H1 (cell line): Measurements from ENCODE around the gene BCL2L12. TPM values are rescaled to one million over a fixed set of nuclear protein-coding genes. Genes with fewer than 3 reads are reported as not detected.

Experiments
- CTCF ChIA-PET: fragments of 300-600 bp; sonication (Branson Sonifier 250); formaldehyde crosslinking; loops from one replicate; lab custom pipeline; 2021; ENCODE audit not compliant: partially characterized antibody; lab: Charles Lee
- POLR2A ChIA-PET: fragments of 300-600 bp; sonication (Branson Sonifier 250); formaldehyde crosslinking; loops from one replicate; lab custom pipeline; 2021; ENCODE audit warnings: inconsistent platforms; ENCODE audit not compliant: partially characterized antibody; lab: Charles Lee
- DNase-seq, 2 experiments: peaks; one replicate each; pipeline versions ENCODE4 v3.0.0 to v3.0.0-alpha.2; 2010 to 2022; ENCODE audit warnings: low spot score in 2 of 2, low read depth in 1 of 2, mixed read lengths in 1 of 2
- FAIRE-seq: peaks from 2 replicates; lab custom pipeline; 2011; peaks lifted over from hg19 to GRCh38; lab: Jason Lieb, UNC
- H2AFZ ChIP-seq: 2 replicates; pipeline ENCODE4 v1.8.1; 2012; ENCODE audit warnings: low read length, inconsistent platforms
- H2AK5ac ChIP-seq: 2 replicates; pipeline ENCODE4 v1.6.1; 2013; ENCODE audit warnings: low read depth, low read length
- H2BK120ac ChIP-seq: replicated peaks from 2 replicates; pipeline ENCODE3; 2013; ENCODE audit warnings: low read depth, low read length, inconsistent platforms
- H2BK12ac ChIP-seq: 2 replicates; pipeline ENCODE4 v1.6.1; 2013; ENCODE audit warnings: low read depth, low read length
- H2BK15ac ChIP-seq: 2 replicates; pipeline ENCODE4 v1.6.1; 2013; ENCODE audit warnings: low read length
- H2BK20ac ChIP-seq: 2 replicates; pipeline ENCODE4 v1.6.1; 2013; ENCODE audit warnings: low read length
- H2BK5ac ChIP-seq: 2 replicates; pipeline ENCODE4 v1.6.1; 2013; ENCODE audit warnings: low read depth, low read length
- H3K14ac ChIP-seq: 2 replicates; pipeline ENCODE4 v1.6.1; 2013; ENCODE audit warnings: inconsistent platforms; ENCODE audit not compliant: insufficient read length
- H3K18ac ChIP-seq: 2 replicates; pipeline ENCODE4 v1.6.1; 2013; ENCODE audit warnings: low read length; ENCODE audit errors: extremely low read depth
- H3K23ac ChIP-seq: 2 replicates; pipeline ENCODE4 v1.6.1; 2013; ENCODE audit warnings: inconsistent platforms; ENCODE audit not compliant: insufficient read length
- H3K23me2 ChIP-seq: 2 replicates; pipeline ENCODE4 v1.6.1; 2013; ENCODE audit warnings: low read depth, low read length
- H3K27ac ChIP-seq: 2 replicates; pipeline ENCODE4 v1.6.1; 2011; ENCODE audit warnings: low read depth, low read length, inconsistent platforms
- H3K27me3 ChIP-seq, 4 experiments: replicated peaks in 1 of 4; 1 replicate in 1 of 4; 2 replicates in 3 of 4; pipeline versions ENCODE4 v1.6.1 to v1.8.1; 2011 to 2013; ENCODE audit warnings: low read length in 3 of 4, mild to moderate bottlenecking in 3 of 4, inconsistent platforms in 2 of 4, mixed read lengths in 2 of 4, moderate library complexity in 1 of 4; ENCODE audit not compliant: control insufficient read depth in 3 of 4, insufficient read depth in 3 of 4; ENCODE audit errors: extremely low read depth in 1 of 4
- H3K36me3 ChIP-seq, 4 experiments: 2 replicates each; pipeline versions ENCODE4 v1.6.1 to v1.8.1; 2011 to 2013; ENCODE audit warnings: mild to moderate bottlenecking in 4 of 4, low read length in 3 of 4, moderate library complexity in 2 of 4, control low read depth in 1 of 4, inconsistent platforms in 1 of 4; ENCODE audit not compliant: insufficient read depth in 4 of 4, control insufficient read depth in 2 of 4
- H3K4ac ChIP-seq: replicated peaks from 2 replicates; pipeline ENCODE3; 2013; ENCODE audit warnings: low read length, low read depth, mixed read lengths, inconsistent platforms; ENCODE audit not compliant: insufficient read length
- H3K4me1 ChIP-seq, 4 experiments: replicated peaks in 1 of 4; 1 replicate in 1 of 4; 2 replicates in 3 of 4; pipeline versions ENCODE4 v1.6.1 to v1.8.1; 2011 to 2013; ENCODE audit warnings: low read length in 3 of 4, inconsistent platforms in 2 of 4, mixed read lengths in 1 of 4; ENCODE audit not compliant: insufficient read depth in 4 of 4, control insufficient read depth in 3 of 4
- H3K4me2 ChIP-seq, 2 experiments: 2 replicates each; pipeline versions ENCODE4 v1.6.1 to v1.8.1; 2011 to 2013; ENCODE audit warnings: low read depth in 2 of 2, low read length in 2 of 2, control low read depth in 1 of 2, inconsistent platforms in 1 of 2, mild to moderate bottlenecking in 1 of 2; ENCODE audit not compliant: insufficient read depth in 1 of 2
- H3K4me3 ChIP-seq, 4 experiments: fragments of 200-600, 300-600 bp in 1 of 4; sonication (generic), shearing (Covaris generic), sonication (Bioruptor Twin) in 1 of 4; 2 replicates each; pipeline versions ENCODE4 v1.5.1 to v1.8.1; 2011 to 2016; ENCODE audit warnings: low read length in 4 of 4, low read depth in 3 of 4, control low read depth in 2 of 4, inconsistent platforms in 2 of 4, mild to moderate bottlenecking in 2 of 4, mixed read lengths in 1 of 4, moderate library complexity in 1 of 4; ENCODE audit not compliant: insufficient read depth in 2 of 4; ENCODE audit errors: extremely low read depth in 1 of 4
- H3K56ac ChIP-seq: replicated peaks from 2 replicates; pipeline ENCODE3; 2013; ENCODE audit warnings: low read depth, mild to moderate bottlenecking, mixed read lengths, low read length, inconsistent platforms; ENCODE audit not compliant: insufficient read length
- H3K79me1 ChIP-seq: 2 replicates; pipeline ENCODE4 v1.6.1; 2013; ENCODE audit warnings: low read depth, low read length, control low read depth
- H3K79me2 ChIP-seq, 2 experiments: 2 replicates each; pipeline versions ENCODE4 v1.6.1 to v1.8.1; 2012 to 2013; ENCODE audit warnings: low read length in 2 of 2, mild to moderate bottlenecking in 2 of 2, inconsistent platforms in 1 of 2; ENCODE audit not compliant: insufficient read depth in 2 of 2, control insufficient read depth in 1 of 2
- H3K9ac ChIP-seq, 4 experiments: replicated peaks in 1 of 4; 1 replicate in 1 of 4; 2 replicates in 3 of 4; pipeline versions ENCODE4 v1.6.1 to v1.8.1; 2011 to 2013; ENCODE audit warnings: low read depth in 3 of 4, low read length in 3 of 4, control low read depth in 2 of 4, mild to moderate bottlenecking in 2 of 4, moderate library complexity in 2 of 4, inconsistent platforms in 1 of 4; ENCODE audit errors: extremely low read depth in 1 of 4
- H3K9me3 ChIP-seq, 2 experiments: 2 replicates each; pipeline versions ENCODE4 v1.6.1 to v1.8.1; 2012 to 2013; ENCODE audit warnings: mild to moderate bottlenecking in 2 of 2, moderate library complexity in 2 of 2, control low read depth in 1 of 2, inconsistent platforms in 1 of 2, low read depth in 1 of 2, low read length in 1 of 2, mixed read lengths in 1 of 2; ENCODE audit not compliant: insufficient read depth in 2 of 2
- H4K20me1 ChIP-seq, 2 experiments: replicated peaks in 1 of 2; 2 replicates each; pipeline versions ENCODE3 to v1.8.1; 2011 to 2013; ENCODE audit warnings: inconsistent platforms in 2 of 2, low read length in 2 of 2, mild to moderate bottlenecking in 1 of 2; ENCODE audit not compliant: insufficient read depth in 2 of 2, control insufficient read depth in 1 of 2
- H4K5ac ChIP-seq: 2 replicates; pipeline ENCODE4 v1.6.1; 2013; ENCODE audit warnings: low read length, low read depth, mixed read lengths, inconsistent platforms; ENCODE audit not compliant: insufficient read length
- H4K8ac ChIP-seq: 2 replicates; pipeline ENCODE4 v1.8.0; 2013; ENCODE audit warnings: mild to moderate bottlenecking, moderate library complexity, low read length, inconsistent platforms; ENCODE audit not compliant: insufficient read depth; ENCODE audit errors: extremely low read depth
- H4K91ac ChIP-seq: replicated peaks from 2 replicates; pipeline ENCODE3; 2013; ENCODE audit warnings: low read length, mixed read lengths, inconsistent platforms; ENCODE audit not compliant: insufficient read length
- SIRT6 ChIP-seq: IDR thresholded peaks from one replicate; pipeline ENCODE4 v1.7.1; 2012; ENCODE audit warnings: low read length, inconsistent platforms
- TAF7 ChIP-seq: optimal IDR thresholded peaks from 2 replicates; pipeline ENCODE3; 2011; ENCODE audit warnings: low read depth, mild to moderate bottlenecking, inconsistent platforms, low read length, moderate library complexity, borderline replicate concordance
- YY1 ChIP-seq: IDR thresholded peaks from 2 replicates; pipeline ENCODE4 v1.6.1; 2011; ENCODE audit warnings: low read depth, mild to moderate bottlenecking, low read length
- WGBS, 2 experiments: shearing (Covaris generic) in 1 of 2; methylation state at CpG; one replicate each; pipeline versions ENCODE4 v1.1.6 to v1.1.7; 2013 to 2015; ENCODE audit warnings: low lambda C conversion rate in 2 of 2, mixed read lengths in 2 of 2, inconsistent platforms in 1 of 2, low coverage in 1 of 2, missing lambda C conversion rate in 1 of 2; ENCODE audit not compliant: insufficient replicate concordance in 2 of 2, insufficient coverage in 1 of 2, insufficient read length in 1 of 2; ENCODE audit errors: extremely low coverage in 1 of 2, missing lambda C conversion rate in 1 of 2; 5-methylcytosine and 5-hydroxymethylcytosine counted together
- polyA plus RNA-seq, 7 experiments: library from polyadenylated mRNA; depleted of rRNA in 3 of 7; stranded (reverse) in 5 of 7; unstranded in 2 of 7; fragments of >200 nt in 5 of 7; fragments of 200-250 nt in 2 of 7; gene quantifications; 1 replicate in 5 of 7; 2 replicates in 1 of 7; 4 replicates in 1 of 7; pipeline versions ENCODE4 v1.2.1 to v1.2.3, GENCODE V29; 2011 to 2013; ENCODE audit warnings: missing spikeins in 2 of 7, mixed read lengths in 2 of 7
- total RNA-seq: library from RNA; stranded (reverse); fragmentation: NEBNext Ultra II Directional; extraction: Animal tissue kit (Norgen Biotek cat#: 25700); gene quantifications from 2 replicates; pipeline ENCODE4 v1.2.1, GENCODE V29; 2021

Gene BCL2L12
- total and polyA plus RNA-seq, 2 of the 8 experiments (the other 6 are each of a cell fraction or from before 2014, with no cell fraction given): 126 to 209 TPM

GRCh38 chr19:49632576-49632975 lies 33.2 kb upstream of the BCL2L12 start:
- no peak overlapping the region for H3K4ac ChIP-seq
- POLR2A ChIA-PET: interaction anchor here (0.8 to 50.7 kb wide), 8 partner anchors 9 to 136 kb away, joined by 3 to 840 read pairs (median 4); partner anchors contain the start of genes PRMT1, PRR12 and RPS11
- no peak overlapping the region for H3K14ac ChIP-seq
- CTCF ChIA-PET: interaction anchor here (0.8 to 1.7 kb wide), 3 partner anchors 15 to 40 kb away, joined by 3 to 5 read pairs (median 3); no protein-coding TSS in a partner anchor
- no peaks in the 10 kb centered on the region for H3K9me3 ChIP-seq
- FAIRE-seq: no peak
- H4K8ac ChIP-seq: no peak overlapping the region
- H3K4me2 ChIP-seq: no peak overlapping the region
- no peak overlapping the region for H2BK12ac ChIP-seq
- H2BK120ac ChIP-seq: no peak overlapping the region
- H2BK15ac ChIP-seq: no peak overlapping the region
- H4K5ac ChIP-seq: no peak overlapping the region
- H2BK5ac ChIP-seq: no peak overlapping the region
- H2AFZ ChIP-seq: no peak overlapping the region
- H3K4me3 ChIP-seq: no peak overlapping the region
- no peak overlapping the region for H2AK5ac ChIP-seq
- peaks cover 0 to 4% of the 10 kb centered on the region in 2 experiments for H4K20me1 ChIP-seq
- no peak overlapping the region for H4K91ac ChIP-seq
- H3K18ac ChIP-seq: no peak overlapping the region
- TF ChIP-seq TAF7 (no peak), SIRT6 (no peak), YY1 (no peak)
- TF ChIP-seq, all 59 proteins: peak for 0
- H3K79me2 ChIP-seq: no peaks in the 10 kb centered on the region
- H3K9ac ChIP-seq: no peak overlapping the region
- H3K4me1 ChIP-seq: peaks cover 0 to 18% (median 3%) of the 10 kb centered on the region in 4 experiments; a peak in 4 of 7 replicates
- no peaks in the 10 kb centered on the region for H3K79me1 ChIP-seq
- H3K27ac ChIP-seq: no peak overlapping the region
- H3K36me3 ChIP-seq: peaks cover 0 to 4% (median 0%) of the 10 kb centered on the region in 4 experiments; a peak in 1 of 8 replicates
- H3K27me3 ChIP-seq: no peaks in the 10 kb centered on the region
- WGBS, 2 experiments: 90% methylated on average over 5 of the region's 5 CpGs; no CpG with 5 or more reads in 1 of the 2 experiments
- no peak overlapping the region for H3K23ac ChIP-seq
- H3K56ac ChIP-seq: no peak overlapping the region
- no peak for DNase-seq
- H2BK20ac ChIP-seq: no peak overlapping the region
- H3K23me2 ChIP-seq: no peaks in the 10 kb centered on the region
